Ectodermal cell (in vitro differentiated cells): ENCODE data around the gene HPCAL1.

Experiments
- H3K27ac ChIP-seq: 2 replicates; pipeline ENCODE4 v1.7.0; 2013; ENCODE audit warnings: mild to moderate bottlenecking, low read depth, low read length; ENCODE audit not compliant: insufficient read depth, poor library complexity, severe bottlenecking
- H3K27me3 ChIP-seq: 2 replicates; pipeline ENCODE4 v1.7.0; 2013; ENCODE audit warnings: mild to moderate bottlenecking, low read length; ENCODE audit not compliant: insufficient read depth, control insufficient read depth, poor library complexity, severe bottlenecking
- H3K36me3 ChIP-seq: one replicate; pipeline ENCODE4 v1.7.0; 2013; ENCODE audit warnings: low read length; ENCODE audit not compliant: control insufficient read depth, insufficient read depth
- H3K4me1 ChIP-seq: one replicate; pipeline ENCODE4 v1.7.0; 2013; ENCODE audit warnings: low read length; ENCODE audit not compliant: control insufficient read depth, insufficient read depth
- H3K4me3 ChIP-seq: 2 replicates; pipeline ENCODE4 v1.7.0; 2013; ENCODE audit warnings: low read depth, low read length, control low read depth; ENCODE audit not compliant: insufficient read depth
- H3K9me3 ChIP-seq: 2 replicates; pipeline ENCODE4 v1.7.0; 2013; ENCODE audit warnings: mild to moderate bottlenecking, low read length, moderate library complexity; ENCODE audit not compliant: control insufficient read depth
- WGBS, 2 experiments: methylation state at CpG; one replicate each; pipeline ENCODE4 v1.1.7; 2013; ENCODE audit warnings: missing lambda C conversion rate in 2 of 2; 5-methylcytosine and 5-hydroxymethylcytosine counted together

The HPCAL1 gene

DNA sequence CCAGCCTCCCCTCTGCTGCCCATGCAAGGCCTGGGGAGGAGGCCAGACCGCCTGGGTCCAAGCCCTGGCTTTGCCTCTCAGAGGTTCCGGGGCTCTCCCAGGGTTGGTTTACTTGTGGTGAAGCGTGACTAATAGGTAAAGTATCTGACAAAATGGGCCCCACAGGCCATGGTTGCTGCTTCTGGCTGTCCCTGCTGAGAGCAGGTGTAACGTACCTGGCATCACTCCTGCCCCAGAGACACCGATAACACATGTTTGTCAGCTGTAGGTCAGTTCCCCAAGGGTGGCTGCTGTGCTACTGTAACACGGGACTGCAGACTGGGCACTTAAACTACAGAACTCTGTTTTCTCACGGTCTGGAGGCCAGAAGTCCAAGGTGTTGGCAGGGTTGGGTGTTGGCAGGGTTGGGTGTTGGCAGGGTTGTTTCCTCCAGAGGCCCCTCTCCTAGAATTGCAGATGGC, 111.3 kb downstream of the HPCAL1 start:
- Histone ChIP-seq H3K9me3 (no peaks in the 10 kb centered on the region), H3K27me3 (no peaks in the 10 kb centered on the region), H3K4me1 (no peaks in the 10 kb centered on the region), H3K36me3 (no peaks in the 10 kb centered on the region), H3K4me3 (no peak overlapping the region), H3K27ac (no peak overlapping the region)
- 93% methylated on average over 7 of the region's 7 CpGs for WGBS, 2 experiments

DNA sequence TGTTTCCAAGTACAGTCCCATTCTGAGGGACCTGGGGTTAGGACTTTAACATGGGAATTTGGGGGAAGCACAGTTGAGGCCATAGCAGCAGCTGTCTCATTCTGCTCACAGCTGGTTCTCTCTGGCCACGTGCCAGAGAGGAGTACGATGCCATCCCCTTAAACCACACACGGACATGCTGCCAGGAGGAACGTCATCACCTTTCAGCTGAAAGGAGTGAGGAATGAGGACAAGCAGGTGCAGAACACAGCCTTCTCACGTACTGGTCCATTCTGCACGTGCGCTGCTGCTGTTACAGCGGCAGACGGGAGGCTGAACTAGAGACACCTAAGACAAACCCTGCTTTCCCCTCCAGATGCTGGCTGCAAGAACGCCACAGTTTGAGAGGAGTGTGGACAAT, 111.9 kb downstream of the HPCAL1 start:
- no peak overlapping the region for H3K4me3 ChIP-seq
- H3K27ac ChIP-seq: no peak overlapping the region
- no peaks in the 10 kb centered on the region for H3K27me3 ChIP-seq
- WGBS, 2 experiments: 92 to 94% methylated on average over 10 of the region's 10 CpGs
- no peaks in the 10 kb centered on the region for H3K36me3 ChIP-seq
- H3K4me1 ChIP-seq: no peaks in the 10 kb centered on the region
- H3K9me3 ChIP-seq: no peaks in the 10 kb centered on the region

DNA sequence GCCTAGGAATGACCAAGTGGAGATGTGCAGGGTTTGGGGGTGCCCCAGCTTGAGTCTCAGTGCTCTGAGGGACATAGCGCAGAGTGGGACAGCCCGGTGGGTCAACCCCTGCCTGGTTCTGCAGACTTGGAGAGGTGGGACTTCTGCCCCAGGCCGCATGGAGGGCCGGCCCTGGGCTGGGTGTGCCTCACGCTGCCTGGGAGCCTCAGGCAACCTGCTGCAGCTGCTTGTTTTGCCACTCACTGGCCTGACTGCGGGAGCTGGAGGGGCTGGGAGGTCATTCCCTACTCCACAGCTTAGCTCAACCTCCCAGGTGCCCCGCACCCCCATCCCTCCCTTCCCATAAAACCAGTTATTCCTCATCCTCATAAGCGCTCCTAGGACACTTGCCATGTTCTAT, 112.3 kb downstream of the HPCAL1 start:
- no peaks in the 10 kb centered on the region for H3K27me3 ChIP-seq
- no peaks in the 10 kb centered on the region for H3K36me3 ChIP-seq
- WGBS, 2 experiments: 90% methylated on average over 8 of the region's 8 CpGs
- H3K4me1 ChIP-seq: no peaks in the 10 kb centered on the region
- H3K4me3 ChIP-seq: no peak overlapping the region
- no peak overlapping the region for H3K27ac ChIP-seq
- H3K9me3 ChIP-seq: no peaks in the 10 kb centered on the region

DNA sequence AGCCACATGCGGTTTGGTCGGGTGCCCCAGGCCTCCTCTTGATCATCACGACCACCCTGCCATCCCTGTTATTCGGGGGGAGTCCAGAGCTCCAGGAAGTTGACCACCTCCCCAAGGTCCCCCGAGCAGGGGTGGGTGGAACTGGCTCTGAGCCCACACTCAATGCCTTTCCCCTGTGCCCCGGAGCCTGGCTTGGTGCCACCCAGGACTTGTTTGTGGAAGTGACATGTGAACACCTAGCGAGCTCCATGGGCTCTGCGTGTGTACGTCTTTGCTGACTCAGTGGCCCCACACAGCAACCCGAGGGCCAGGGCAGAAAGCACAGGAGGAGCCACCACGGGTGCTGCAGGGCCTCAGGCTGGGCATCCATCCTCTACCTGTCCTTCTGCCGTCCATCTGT, 112.9 kb downstream of the HPCAL1 start:
- 92 to 94% methylated on average over 12 of the region's 12 CpGs for WGBS, 2 experiments
- no peak overlapping the region for H3K4me3 ChIP-seq
- H3K27ac ChIP-seq: no peak overlapping the region
- H3K4me1 ChIP-seq: no peaks in the 10 kb centered on the region
- no peaks in the 10 kb centered on the region for H3K9me3 ChIP-seq
- no peaks in the 10 kb centered on the region for H3K36me3 ChIP-seq
- no peaks in the 10 kb centered on the region for H3K27me3 ChIP-seq

- H3K36me3 ChIP-seq: no peaks in the 10 kb centered on the region
- H3K27ac ChIP-seq: no peak overlapping the region
- no peaks in the 10 kb centered on the region for H3K27me3 ChIP-seq
- WGBS, 2 experiments: 90 to 95% methylated on average over 6 of the region's 6 CpGs
- H3K4me1 ChIP-seq: no peaks in the 10 kb centered on the region
- H3K4me3 ChIP-seq: no peak overlapping the region
- no peaks in the 10 kb centered on the region for H3K9me3 ChIP-seq
Observed at GRCh38 chr2:10417551-10418335, 115.0 kb downstream of the HPCAL1 start.

DNA sequence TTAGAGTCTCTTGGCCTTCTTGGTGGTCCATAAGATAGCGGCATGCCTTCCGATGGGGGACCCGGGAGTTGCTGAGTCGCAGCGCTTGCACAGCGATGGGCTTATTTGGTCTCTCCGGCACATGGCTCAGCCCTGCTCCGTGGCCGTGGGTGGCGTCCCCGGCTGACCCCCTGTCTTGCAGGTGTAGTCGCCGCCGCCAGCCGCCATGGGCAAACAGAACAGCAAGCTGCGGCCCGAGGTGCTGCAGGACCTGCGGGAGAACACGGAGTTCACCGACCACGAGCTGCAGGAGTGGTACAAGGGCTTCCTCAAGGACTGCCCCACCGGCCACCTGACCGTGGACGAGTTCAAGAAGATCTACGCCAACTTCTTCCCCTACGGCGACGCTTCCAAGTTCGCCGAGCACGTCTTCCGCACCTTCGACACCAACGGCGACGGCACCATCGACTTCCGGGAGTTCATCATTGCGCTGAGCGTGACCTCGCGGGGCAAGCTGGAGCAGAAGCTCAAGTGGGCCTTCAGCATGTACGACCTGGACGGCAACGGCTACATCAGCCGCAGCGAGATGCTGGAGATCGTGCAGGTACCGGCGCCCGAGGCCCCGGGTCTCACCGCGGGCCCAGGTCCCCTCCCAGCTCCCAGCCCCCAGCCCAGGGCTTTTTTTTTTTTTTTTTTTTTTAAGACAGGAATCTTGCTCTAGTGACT, 117.0 kb downstream of the HPCAL1 start:
- Histone ChIP-seq H3K27ac (no peak overlapping the region), H3K4me1 (no peaks in the 10 kb centered on the region), H3K9me3 (no peaks in the 10 kb centered on the region), H3K4me3 (no peak overlapping the region), H3K36me3 (no peaks in the 10 kb centered on the region), H3K27me3 (no peaks in the 10 kb centered on the region)
- 94 to 95% methylated on average over 54 of the region's 54 CpGs for WGBS, 2 experiments

- H3K4me3 ChIP-seq: no peak overlapping the region
- WGBS, 2 experiments: 91 to 92% methylated on average over 6 of the region's 6 CpGs
- H3K9me3 ChIP-seq: no peaks in the 10 kb centered on the region
- no peaks in the 10 kb centered on the region for H3K36me3 ChIP-seq
- no peak overlapping the region for H3K27ac ChIP-seq
- peaks cover 9% of the 10 kb centered on the region for H3K4me1 ChIP-seq
- H3K27me3 ChIP-seq: no peaks in the 10 kb centered on the region
Observed at GRCh38 chr2:10422251-10422650, 119.5 kb downstream of the HPCAL1 start.

DNA sequence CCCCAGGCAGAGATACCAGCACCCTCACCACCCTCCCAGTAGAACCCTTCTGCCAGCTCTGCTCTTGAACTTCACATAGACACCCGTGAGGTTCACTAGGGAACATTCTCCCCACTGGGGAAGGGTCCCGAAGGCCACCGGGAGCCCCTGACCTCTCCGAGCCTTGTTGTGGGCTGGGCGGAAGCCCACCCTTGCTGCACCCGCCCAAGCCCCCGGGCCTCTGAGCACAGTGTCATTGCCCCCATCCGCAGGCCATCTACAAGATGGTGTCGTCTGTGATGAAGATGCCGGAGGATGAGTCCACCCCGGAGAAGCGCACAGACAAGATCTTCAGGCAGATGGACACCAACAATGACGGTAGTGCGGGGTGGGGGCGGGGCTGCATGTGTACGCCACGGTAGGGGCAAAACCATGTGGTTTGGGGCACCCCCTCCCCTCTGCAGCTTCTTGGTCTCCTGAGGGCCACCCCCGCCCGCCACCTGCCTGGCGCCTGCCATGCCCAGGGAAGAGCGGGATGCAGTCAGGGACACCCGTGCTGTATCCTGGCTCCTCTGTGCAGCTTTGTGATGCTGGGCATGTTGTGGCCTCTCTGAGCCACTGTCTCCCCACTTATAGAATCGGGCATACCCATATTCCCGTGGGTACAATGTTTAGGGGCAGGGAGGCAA, 120.2 kb downstream of the HPCAL1 start:
- no peaks in the 10 kb centered on the region for H3K9me3 ChIP-seq
- WGBS, 2 experiments: 94 to 96% methylated on average over 24 of the region's 24 CpGs
- H3K4me3 ChIP-seq: no peak overlapping the region
- peaks cover 9% of the 10 kb centered on the region for H3K4me1 ChIP-seq
- H3K27ac ChIP-seq: no peak overlapping the region
- no peaks in the 10 kb centered on the region for H3K36me3 ChIP-seq
- H3K27me3 ChIP-seq: no peaks in the 10 kb centered on the region

- Histone ChIP-seq H3K4me1 (peaks cover 9% of the 10 kb centered on the region), H3K9me3 (no peaks in the 10 kb centered on the region), H3K36me3 (no peaks in the 10 kb centered on the region), H3K27me3 (no peaks in the 10 kb centered on the region), H3K4me3 (no peak overlapping the region), H3K27ac (no peak overlapping the region)
- 74 to 79% methylated on average over 6 of the region's 6 CpGs for WGBS, 2 experiments
Observed at GRCh38 chr2:10423400-10423774, 120.7 kb downstream of the HPCAL1 start.

DNA sequence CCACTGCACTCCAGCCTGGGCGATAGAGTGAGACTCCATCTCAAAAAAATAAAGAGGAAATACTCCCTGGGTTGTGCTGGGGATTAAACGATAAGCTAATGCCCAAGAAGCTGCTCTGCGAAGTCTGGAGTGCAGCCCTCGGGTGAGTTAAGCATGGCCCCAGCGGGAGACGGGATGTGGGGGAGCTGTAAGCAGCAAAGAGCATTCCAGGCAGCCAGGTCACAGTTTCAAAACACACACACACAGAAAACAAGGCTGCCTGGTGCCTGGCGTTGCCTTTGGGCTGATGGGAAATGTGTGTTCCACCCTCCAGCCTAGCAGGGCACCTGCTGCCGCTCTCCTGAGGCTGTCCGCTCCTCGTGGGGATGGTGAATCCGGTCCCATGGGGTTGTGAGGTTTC, 121.3 kb downstream of the HPCAL1 start:
- WGBS, 2 experiments: 91% methylated on average over 11 of the region's 11 CpGs

More for the DNA sequence above, 121.3 kb downstream of the HPCAL1 start:
- Histone ChIP-seq H3K4me1 (peaks cover 9% of the 10 kb centered on the region), H3K9me3 (no peaks in the 10 kb centered on the region), H3K27ac (no peak overlapping the region), H3K4me3 (no peak overlapping the region), H3K36me3 (no peaks in the 10 kb centered on the region), H3K27me3 (no peaks in the 10 kb centered on the region)
